GM21515 (cell line): Measurements from ENCODE around the gene CALCOCO1.

Experiments used
- ATAC-seq: cut with Tn5 transposase; IDR thresholded peaks from one replicate; pipeline ENCODE4 v1.9.1; 2021; ENCODE audit not compliant: unreplicated experiment

The CALCOCO1 gene

GRCh38 chr12:53667080-53667479 is 60.2 kb downstream of the CALCOCO1 start:
- no peak for ATAC-seq

- ATAC-seq: no peak
Observed at GRCh38 chr12:53664936-53665335, 62.3 kb downstream of the CALCOCO1 start.

GRCh38 chr12:53664191-53664590 is 63.1 kb downstream of the CALCOCO1 start:
- ATAC-seq: no peak

DNA sequence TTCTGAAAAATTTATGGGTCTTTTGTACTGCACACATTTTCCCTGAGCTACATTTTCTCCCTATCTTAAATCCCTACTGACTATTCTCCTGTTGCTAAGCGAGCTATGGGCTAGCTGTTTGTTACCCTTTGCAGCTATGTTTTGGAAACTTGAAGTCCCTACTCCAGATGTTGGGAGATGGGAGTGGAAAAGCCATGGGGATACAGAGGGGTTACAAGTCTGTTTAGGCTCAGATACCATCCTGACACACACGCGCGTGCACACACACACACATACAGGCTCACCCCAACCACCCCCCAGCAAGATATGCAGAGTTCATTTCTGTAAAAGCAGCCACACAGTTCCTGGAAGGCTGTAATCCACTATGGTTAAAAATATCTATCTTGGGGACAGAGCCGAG is 67.2 kb downstream of the CALCOCO1 start:
- ATAC-seq: no peak

DNA sequence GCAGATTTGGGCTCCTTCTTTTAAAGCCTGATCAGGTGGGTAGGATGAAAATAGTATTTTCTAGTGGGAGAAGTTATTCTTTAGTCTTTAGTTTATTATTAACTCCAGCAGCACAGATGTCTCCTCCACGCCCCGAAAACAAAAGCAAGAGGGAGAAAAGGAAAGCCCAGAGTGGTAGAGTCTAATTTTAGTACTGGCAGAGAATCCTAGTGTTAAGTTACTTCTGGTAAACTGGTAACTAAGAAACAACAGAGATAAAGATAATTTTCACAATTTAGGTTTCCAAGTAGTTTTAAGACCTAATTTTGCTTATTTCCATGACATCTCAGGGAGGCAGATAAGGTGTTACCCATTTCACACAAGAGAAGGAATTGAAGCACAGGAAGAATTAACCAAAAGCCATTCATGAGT is 67.7 kb downstream of the CALCOCO1 start:
- no peak for ATAC-seq

DNA sequence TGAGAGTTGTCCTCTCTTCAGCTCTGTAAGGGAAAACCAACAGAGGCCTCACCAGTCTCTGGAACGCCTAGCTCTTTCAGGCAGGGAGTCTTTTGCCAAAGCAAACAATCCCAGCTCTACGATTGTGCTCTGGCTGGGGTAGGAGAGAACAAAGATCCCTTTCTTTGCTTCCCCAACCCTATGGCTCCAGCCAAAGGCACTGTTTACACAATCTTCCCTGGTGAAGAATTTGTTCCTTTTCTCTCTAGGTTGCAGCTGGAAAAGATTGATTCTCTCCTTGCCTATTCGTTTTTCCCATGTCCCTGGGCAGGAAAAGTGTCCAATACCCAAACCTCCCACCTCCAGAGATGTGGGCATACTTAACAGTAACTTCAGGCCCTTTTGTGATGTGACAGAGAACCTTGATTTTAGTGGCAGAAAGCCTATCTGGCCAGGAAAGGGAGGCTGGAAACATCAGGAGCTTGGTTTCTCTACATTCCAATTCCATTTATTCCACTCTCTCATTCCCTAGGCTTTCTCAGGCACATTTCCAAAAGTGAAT is 68.2 kb downstream of the CALCOCO1 start:
- ATAC-seq: no peak
